COLO668 (cell line): ENCODE results near the gene TMEM81.

Experiments used
- DNase-seq: peaks from one replicate; lab custom pipeline; 2025; ENCODE audit not compliant: unreplicated experiment; lab: John Stamatoyannopoulos, UW

Gene TMEM81

DNA sequence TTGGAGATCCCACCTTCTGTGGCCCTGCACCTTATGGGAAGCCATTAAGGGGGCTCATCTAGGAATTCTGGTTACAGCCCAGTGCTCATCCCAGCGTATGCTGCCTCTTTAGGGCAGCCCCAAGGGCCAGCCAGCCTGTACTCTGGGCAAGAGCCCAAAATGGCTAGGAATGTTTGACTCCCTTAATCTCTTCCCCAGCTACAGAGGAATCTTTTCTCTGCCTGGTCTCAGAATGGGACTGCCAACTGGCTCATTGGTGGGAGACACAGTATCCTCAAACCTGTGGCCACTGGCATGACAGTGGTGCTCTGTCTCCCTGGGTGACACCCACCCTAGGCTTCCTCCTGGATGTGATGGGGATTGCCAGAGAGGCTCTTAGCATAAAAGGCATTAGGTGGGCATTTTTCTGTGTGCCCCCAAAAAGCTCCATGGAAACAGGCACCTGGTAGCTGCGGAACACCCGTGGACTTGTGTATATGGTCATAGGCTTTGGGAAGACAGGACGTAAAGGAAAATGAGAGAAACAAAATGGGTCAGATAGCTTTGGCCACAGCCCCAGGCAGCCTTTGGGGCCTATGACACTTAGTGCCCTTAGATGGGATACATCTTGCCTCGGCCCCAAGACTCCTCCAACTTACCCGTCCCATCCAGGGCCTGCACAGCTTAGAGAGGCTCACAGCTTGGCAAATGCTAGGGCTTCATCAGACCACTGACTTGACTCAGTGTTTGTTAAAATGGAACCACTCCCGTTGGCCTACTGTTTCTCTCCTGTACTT lies 6.9 kb downstream of the TMEM81 start:
- no peak for DNase-seq

DNA sequence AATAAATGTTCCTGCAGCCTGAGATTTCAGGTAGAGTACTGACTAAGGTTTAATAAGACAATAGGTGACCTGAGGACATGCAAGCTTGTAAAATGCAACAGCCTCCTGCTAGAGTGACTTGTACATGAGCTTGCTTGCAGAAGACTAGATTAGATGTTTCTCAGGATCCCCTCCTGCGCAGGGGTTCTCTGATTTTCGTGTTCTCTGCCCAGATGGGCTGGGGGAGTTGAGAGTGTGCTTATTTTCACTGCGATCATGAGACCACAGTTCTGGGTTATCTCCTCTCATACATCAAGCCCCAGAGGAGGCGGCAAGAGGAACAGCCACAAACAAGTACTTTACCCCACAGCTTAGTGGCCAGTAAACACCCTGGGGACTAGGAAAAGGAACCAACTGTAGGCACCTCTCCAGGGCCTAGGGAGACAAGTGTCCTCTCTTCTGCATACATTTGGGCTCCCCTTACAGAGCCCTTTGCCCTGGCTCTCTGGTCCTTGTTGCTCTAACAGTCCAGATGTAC lies 8.0 kb downstream of the TMEM81 start:
- DNase-seq, result no peak

DNA sequence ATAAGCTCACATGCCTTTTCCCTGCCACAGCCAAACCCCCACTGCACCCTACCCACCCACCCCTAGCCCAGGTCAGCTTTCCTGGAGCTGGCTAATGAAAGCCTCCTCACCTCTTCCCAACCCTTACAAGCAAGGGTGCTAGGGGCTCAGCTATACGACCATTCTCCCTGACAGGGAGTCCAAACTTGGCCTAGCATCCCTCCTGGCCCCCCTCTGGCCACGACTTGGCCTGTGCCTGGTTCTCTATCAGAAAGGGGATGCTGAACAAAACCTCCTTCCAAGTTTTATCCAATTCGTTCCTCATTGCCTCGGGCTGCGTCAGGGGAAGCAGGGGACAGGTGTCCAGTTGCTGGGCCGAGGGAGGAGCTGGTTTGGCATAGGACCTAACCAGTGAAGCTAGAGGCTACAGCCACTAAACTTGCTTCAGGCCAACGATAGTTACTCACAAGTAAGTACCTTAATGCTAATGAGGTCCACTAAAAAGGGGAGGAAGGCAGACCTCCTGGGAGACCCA lies 8.6 kb downstream of the TMEM81 start:
- DNase-seq, result no peak

DNA sequence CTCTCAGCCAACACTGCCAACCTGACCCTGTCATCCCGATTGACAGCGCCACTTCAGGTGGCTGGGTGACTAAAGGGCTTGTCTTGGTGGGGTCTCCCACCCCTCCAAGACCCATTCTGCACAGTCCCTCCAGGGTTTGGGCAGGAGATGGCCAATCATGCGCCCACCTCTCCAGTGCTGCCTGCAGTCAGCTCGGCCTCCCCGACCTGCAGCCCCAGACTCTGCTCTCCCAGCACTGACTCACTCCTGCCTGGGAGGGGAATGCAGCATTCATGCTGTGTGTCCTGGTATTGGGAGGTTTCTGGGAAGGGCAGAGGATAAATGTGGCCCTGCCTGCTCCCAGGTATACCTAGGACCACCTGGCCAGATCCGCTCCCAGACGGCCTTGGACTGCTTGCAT lies 9.7 kb downstream of the TMEM81 start:
- DNase-seq, result no peak

DNA sequence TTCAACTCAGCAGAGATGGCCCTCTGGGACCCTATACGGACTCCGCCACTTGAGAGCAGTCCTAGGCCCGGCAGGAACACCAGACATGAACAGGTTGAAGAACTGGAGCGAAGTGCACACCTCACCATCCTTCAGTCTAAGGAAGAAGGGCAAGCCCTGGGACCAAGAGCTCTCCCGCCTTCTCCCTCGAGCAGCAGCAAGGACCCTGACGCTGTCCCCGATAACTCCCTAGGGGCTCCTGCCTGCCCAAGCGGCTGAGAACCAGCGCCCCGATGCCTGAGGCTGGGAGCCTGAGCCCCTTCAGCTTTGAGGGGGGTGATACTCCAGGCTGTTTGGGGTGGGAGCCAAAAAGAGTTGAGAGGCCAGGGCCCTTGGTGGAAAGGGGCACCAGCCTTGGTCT lies 10.2 kb downstream of the TMEM81 start:
- no peak for DNase-seq

DNA sequence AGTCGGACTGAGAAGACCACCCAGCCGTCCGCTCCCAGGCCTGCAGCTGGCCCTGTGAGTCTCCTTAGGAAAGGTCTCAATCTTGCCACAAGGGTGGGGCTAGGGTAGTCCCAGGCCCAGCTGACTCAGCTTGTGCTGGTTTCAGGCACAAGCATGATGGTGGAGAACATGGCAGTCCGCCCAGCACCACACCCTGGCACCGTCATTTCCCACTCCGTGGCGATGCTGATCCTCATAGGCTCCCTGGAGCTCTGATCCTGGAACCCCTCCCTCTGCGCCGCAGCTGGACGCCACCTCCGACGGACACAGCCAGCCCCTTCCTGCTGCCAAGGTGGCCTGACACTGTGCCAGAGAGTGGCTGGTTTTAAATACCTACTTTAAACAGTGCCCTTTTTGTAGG lies 10.7 kb downstream of the TMEM81 start:
- DNase-seq, result no peak

DNA sequence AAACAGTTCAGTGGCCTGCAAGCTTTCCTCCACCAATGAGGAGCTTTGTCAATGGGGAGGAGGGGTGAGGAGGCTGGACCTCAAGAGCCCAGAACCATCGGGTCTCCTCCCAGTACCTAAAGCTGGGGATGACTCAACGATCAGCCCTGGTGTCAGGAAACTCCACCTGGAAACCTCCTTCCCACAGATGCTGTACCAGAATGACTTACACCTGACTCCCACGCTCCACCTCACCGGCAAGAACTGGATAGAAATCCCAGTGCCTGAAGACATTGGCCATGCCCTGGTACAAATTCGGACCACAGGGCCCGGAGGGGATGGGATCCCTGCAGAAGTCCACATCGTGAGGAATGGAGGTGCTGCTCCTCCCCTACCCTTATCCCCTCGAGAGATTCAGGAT lies 11.4 kb downstream of the TMEM81 start:
- no peak for DNase-seq

DNA sequence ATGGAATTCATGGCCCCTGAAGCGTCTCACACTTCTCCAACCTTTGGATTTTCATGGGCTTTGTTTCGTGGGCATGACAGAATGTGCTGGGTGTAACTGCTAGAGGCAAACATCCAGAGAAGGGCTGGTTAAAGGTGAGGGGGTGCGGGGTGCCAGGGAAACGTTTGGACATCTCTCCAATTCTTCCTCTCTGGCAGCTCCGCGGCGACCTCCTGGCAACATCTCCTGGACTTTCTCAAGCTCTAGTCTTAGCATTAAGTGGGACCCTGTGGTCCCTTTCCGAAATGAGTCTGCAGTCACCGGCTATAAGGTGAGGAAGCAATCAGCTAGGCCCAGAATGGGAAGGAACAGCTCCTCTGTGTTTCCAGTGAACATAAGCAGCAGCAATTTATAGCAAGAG lies 12.0 kb downstream of the TMEM81 start:
- no peak for DNase-seq

DNA sequence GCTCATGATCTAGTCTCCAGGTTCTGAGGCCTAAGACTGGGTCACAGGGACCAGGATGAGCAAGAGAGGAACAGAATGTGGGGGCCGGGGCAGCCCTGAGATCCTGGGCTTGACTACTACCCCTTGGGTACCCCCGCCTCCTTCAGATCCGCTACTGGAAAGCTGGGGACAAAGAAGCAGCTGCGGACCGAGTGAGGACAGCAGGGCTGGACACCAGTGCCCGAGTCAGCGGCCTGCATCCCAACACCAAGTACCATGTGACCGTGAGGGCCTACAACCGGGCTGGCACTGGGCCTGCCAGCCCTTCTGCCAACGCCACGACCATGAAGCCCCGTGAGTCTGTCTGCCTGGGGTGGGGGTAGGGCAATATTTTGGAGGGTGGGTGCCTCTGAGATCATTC lies 12.5 kb downstream of the TMEM81 start:
- DNase-seq, result no peak

DNA sequence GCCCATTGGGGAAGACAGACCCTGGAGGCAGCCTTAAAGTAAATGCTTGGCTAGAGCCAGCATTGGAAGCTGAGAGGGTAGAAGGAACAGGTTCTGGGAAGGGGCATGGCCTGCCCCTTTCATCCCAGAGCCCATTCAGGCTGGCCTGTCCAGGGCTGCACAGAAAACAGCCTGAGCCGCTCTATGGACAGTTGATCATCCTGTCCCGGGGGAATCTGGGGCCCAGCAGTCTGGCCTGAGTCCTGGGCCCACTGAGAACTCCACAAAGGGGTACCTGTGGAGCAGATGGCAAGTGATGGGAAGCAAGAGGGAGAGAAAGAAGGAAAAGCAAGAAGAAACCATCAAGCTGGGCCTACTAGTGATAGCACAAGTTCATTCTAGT lies 13.2 kb downstream of the TMEM81 start:
- no peak for DNase-seq

DNA sequence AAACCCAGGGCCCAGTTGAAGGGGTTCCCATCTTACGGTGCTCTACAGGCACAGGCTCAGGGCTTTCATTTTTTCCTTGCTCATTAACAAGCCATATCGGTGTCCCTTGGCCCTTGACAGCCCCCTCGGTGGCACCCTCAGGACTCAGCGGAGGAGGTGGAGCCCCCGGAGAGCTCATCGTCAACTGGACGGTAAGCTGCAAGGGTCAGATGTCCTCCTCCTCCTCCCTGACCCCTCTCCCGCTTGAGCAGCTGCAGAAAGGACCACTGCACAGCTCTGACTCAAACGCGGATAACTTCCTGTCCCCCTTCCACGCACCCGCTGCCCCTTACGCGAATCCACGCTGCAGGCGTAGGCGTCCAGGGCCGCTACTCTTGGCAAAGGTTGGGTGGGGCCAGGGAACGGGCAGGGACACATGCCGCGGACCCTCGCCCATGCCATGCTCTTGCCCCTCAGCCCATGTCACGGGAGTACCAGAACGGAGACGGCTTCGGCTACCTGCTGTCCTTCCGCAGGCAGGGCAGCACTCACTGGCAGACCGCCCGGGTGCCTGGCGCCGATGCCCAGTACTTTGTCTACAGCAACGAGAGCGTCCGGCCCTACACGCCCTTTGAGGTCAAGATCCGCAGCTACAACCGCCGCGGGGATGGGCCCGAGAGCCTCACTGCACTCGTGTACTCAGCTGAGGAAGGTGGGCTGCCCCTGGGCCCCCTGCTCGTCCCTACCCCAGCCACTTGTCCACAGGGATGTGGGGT lies 14.7 kb downstream of the TMEM81 start:
- no peak for DNase-seq

DNA sequence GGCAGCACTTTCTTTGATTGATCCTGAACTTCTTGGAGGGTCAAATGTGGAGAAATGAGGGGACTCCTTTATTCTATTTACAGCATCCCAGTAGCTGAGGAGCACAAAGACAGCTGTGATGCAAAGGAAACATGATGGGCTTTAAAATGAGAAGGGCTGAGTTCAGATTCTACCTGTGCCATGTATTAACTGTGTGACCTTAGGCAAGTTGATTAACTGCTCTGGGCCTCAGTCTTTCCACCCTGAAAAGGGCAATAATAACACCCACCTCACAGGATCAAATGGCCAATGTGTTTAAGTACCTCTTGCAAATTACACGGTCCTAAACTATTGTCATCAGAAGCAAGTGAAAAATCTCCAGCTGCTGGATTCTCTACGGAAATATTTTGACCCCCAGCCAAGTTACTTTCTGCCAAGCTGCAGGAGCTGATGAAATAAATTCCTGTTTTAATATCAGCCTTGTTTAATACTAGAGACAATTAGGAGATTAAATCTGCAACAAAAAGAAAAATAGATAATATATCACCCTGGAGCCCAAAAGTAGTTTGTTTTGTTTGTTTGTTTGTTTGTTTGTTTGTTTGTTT lies 15.7 kb downstream of the TMEM81 start:
- no peak for DNase-seq

DNA sequence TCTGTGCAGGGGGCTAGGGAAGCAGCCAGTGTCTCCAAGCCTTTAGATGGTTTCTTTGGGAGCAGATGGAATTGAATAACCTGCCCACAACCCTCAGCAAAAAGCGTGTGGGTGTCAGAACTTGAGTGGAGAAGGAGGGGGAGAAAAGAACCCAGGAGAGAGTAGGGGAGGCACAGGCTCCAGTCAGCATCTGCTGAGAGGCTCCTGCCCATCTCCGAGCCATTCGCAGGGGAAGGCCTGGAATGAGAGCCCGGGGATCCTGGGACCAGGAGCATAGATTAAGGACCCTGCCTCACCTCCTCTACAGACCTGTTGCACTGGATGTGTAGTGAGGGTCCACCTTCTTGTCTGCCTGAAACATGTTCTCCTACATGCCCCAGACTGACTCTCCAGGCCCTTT lies 16.3 kb downstream of the TMEM81 start:
- DNase-seq, result no peak

DNA sequence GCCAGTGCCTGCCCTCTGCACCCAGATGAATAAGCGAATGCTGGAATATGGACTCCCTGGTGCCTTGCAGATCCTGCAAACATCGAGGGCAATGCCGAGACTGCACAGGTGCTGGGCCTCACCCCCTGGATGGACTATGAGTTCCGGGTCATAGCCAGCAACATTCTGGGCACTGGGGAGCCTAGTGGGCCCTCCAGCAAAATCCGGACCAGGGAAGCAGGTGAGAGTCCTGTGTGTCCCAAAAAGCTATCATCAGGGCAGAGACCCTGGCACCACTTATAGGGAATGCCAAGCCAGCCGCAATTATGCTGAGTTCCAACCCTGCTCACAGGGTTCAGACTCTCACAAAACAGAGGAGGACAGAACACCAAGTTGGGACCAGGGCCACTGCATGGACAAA lies 17.2 kb downstream of the TMEM81 start:
- no peak for DNase-seq

DNA sequence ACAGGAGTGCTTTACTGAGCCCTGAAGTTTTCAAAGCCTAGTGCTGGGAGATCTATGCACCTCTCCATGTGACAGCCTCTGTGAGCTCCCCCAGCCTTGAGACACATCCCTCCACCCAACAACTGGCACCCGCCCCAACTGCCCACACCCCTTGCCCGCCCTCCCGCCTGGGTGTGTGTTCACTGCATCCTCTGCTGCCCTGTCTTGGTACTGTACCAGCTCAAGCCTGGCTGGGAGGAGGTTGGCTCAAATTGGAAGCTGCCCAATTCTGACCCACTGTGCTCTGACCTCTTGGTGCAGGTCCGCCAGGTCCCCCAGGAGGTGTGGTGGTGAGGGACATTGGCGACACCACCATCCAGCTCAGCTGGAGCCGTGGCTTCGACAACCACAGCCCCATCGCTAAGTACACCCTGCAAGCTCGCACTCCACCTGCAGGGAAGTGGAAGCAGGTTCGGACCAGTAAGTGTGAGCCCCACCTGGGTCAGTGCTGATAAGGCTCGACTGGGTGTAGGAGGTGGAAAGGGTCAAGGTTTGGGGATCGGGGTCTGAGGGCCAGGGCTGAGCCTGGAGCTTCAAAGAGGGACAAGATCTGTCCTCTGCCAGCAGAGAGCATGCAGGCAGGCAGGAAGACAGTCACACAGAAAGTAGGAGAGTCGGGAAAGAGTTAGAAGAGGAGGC lies 18.0 kb downstream of the TMEM81 start:
- no peak for DNase-seq

DNA sequence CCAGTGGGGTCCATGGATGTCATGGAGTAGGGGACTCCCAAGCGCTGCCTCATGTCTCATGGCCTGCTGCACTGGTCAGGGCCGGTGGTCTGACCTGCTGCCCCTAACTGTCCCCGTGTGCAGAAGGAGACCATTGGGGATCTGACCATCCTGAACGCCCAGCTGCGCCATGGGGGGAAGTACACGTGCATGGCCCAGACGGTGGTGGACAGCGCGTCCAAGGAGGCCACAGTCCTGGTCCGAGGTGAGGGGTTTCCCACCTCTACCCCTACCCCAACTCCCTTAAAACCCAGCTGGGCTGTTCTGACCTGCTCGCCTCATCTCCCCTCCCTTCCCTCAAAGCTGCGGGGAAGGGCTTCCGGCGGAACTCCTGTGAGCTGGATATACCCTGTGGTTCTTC lies 18.6 kb downstream of the TMEM81 start:
- DNase-seq, result no peak

DNA sequence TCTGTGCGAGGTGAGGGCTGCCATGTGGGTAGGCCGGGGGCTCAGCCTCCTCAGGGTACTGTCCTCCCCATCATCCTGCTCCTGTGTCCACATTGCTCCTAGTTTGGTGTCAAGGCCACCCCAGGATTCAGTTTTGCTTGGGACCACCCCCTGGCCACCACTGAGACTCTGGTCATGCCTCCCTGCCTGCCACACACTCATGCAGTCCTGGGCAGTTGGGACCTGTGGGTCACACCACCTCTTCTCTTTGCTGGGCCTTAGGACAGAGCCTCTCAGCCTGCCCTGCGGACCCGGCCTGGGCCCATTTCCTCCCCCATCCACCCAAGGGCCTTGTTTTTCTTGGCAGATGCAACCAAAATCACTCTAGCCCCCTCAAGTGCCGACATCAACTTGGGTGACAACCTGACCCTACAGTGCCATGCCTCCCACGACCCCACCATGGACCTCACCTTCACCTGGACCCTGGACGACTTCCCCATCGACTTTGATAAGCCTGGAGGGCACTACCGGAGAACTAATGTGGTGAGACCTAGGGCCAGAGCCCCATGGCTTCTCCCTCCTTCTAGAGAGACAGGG lies 19.4 kb downstream of the TMEM81 start:
- DNase-seq, result no peak

DNA sequence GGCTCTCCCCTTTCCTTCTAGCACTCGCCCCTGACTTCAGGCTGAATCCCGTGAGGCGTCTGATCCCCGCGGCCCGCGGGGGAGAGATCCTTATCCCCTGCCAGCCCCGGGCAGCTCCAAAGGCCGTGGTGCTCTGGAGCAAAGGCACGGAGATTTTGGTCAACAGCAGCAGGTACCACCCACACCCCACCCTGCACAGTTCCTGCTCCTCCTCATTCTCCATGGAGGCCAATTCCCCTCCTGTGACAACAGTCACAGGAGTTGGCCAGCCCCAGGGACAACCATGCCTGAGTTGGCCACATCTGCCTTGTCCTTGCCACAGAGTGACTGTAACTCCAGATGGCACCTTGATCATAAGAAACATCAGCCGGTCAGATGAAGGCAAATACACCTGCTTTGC lies 20.0 kb downstream of the TMEM81 start:
- DNase-seq, result no peak

DNA sequence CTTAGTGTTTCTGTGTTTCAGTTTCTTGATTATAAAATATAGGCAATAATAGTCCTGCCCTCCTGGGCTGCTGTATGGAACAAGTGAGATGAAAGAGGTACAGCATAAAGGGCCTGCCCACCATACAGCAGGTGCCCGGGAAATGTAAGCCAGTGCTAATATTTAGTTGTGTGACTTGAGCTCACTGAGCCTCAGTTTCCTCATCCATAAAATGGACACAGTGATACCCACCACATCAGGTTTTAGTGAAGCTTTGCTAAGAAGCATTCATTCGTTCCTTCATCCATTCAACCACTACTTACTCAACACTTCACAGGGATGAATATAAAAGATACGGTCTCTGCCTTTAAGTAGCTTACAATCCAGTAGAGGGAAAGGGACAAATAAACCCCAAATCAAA lies 21.4 kb downstream of the TMEM81 start:
- no peak for DNase-seq

DNA sequence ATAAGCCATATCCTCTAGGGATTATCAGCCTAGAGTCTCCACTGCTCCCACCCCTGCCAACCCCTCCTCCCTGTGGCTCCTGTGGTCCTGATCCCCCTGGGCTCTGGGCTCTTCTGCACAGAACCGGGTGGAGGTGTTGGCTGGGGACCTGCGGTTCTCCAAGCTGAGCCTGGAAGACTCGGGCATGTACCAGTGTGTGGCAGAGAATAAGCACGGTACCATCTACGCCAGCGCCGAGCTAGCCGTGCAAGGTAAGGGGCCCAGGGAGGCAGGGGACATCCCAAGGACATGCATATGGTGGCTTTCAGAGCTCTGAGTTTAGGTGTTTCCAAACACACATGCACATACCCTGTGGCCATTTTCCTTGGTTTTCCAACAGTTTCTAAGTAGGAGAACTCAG lies 21.9 kb downstream of the TMEM81 start:
- DNase-seq, result no peak

DNA sequence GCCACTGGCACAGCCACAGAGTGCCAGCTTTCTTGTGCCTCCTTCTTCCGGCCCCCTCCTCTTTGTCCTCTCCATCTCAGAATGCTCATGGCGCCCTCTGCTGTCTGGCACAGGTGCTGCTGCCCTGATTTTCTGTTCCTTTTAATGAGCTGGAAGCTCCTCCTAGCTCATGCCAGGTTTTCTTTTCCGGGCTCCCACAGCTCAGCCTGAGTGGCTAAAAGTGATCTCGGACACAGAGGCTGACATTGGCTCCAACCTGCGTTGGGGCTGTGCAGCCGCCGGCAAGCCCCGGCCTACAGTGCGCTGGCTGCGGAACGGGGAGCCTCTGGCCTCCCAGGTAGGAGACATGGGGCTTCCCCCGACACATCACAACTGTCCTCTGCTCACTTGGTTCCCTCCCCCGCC lies 22.6 kb downstream of the TMEM81 start:
- peak; percentile 75 for DNase-seq
